Endothelial cell of umbilical vein (primary cell): ENCODE results near the gene PRSS35. TPM values are rescaled to one million over a fixed set of nuclear protein-coding genes. Genes with fewer than 3 reads are reported as not detected.

ENCODE experiments used
- BruUV-seq: library from RNA; stranded (reverse); fragments of 400-500 nt; replicated peaks from 2 replicates; lab custom pipeline; 2021; lab: Mats Ljungman, UMichigan
- CTCF ChIA-PET: fragments of 300-600, 350-600 bp; sonication (Branson Sonifier 250); formaldehyde crosslinking; loops from one replicate; lab custom pipeline; 2021; ENCODE audit warnings: antibody characterized with exemption, inconsistent platforms; lab: Charles Lee
- POLR2A ChIA-PET: fragments of 300-600, 350-600 bp; sonication (Branson Sonifier 250); formaldehyde crosslinking; loops from one replicate; lab custom pipeline; 2021; ENCODE audit warnings: antibody characterized with exemption, inconsistent platforms; lab: Charles Lee
- DNase-seq: peaks from one replicate; pipeline ENCODE4 v3.0.0-alpha.2; 2011; ENCODE audit warnings: low read depth, low spot score
- FAIRE-seq: peaks from 2 replicates; lab custom pipeline; 2011; peaks lifted over from hg19 to GRCh38; lab: Jason Lieb, UNC
- H2AFZ ChIP-seq: 2 replicates; pipeline ENCODE4 v1.6.0; 2012; ENCODE audit warnings: low read depth, low read length, control low read depth, inconsistent platforms
- H3K27ac ChIP-seq: 2 replicates; pipeline ENCODE4 v1.5.1; 2011; ENCODE audit warnings: low read depth, mild to moderate bottlenecking, control low read depth, low read length, moderate library complexity; ENCODE audit not compliant: insufficient read depth
- H3K27me3 ChIP-seq, 2 experiments: 2 replicates each; pipeline versions ENCODE4 v1.6.0 to v1.6.1; 2011; ENCODE audit warnings: low read length in 2 of 2, mixed read lengths in 1 of 2; ENCODE audit not compliant: control insufficient read depth in 2 of 2, insufficient read depth in 2 of 2
- H3K36me3 ChIP-seq, 2 experiments: 2 replicates in 1 of 2; 3 replicates in 1 of 2; pipeline ENCODE4 v1.5.1; 2011; ENCODE audit warnings: low read length in 2 of 2, mild to moderate bottlenecking in 1 of 2, moderate library complexity in 1 of 2; ENCODE audit not compliant: control insufficient read depth in 2 of 2, insufficient read depth in 2 of 2; ENCODE audit errors: extremely low read depth in 1 of 2
- H3K4me1 ChIP-seq: 3 replicates; pipeline ENCODE4 v1.5.1; 2011; ENCODE audit warnings: mild to moderate bottlenecking, low read length; ENCODE audit not compliant: control insufficient read depth, insufficient read depth; ENCODE audit errors: extremely low read depth
- H3K4me2 ChIP-seq: 2 replicates; pipeline ENCODE4 v1.6.1; 2011; ENCODE audit warnings: low read length, control low read depth, mixed read lengths; ENCODE audit not compliant: insufficient read depth
- H3K4me3 ChIP-seq, 3 experiments: fragments of 200-600 bp in 1 of 3; sonication (generic), shearing (Covaris generic) in 1 of 3; replicated peaks in 1 of 3; 2 replicates each; pipeline ENCODE4 v1.5.1; 2011 to 2016; ENCODE audit warnings: control low read depth in 3 of 3, low read length in 3 of 3, mild to moderate bottlenecking in 2 of 3, inconsistent platforms in 1 of 3, low read depth in 1 of 3, moderate library complexity in 1 of 3; ENCODE audit not compliant: insufficient read depth in 1 of 3
- H3K79me2 ChIP-seq: 2 replicates; pipeline ENCODE4 v1.6.0; 2012; ENCODE audit warnings: low read length, inconsistent platforms; ENCODE audit not compliant: control insufficient read depth, insufficient read depth
- H3K9ac ChIP-seq: replicated peaks from 2 replicates; pipeline ENCODE3; 2011; ENCODE audit warnings: low read length, control low read depth; ENCODE audit not compliant: insufficient read depth; ENCODE audit errors: extremely low read depth
- H3K9me1 ChIP-seq: replicated peaks from 3 replicates; pipeline ENCODE4 v1.6.0; 2011; ENCODE audit warnings: mild to moderate bottlenecking, low read length; ENCODE audit not compliant: control insufficient read depth, insufficient read depth; ENCODE audit errors: extremely low read depth
- H3K9me3 ChIP-seq: replicated peaks from 2 replicates; pipeline ENCODE4 v1.5.1; 2012; ENCODE audit warnings: low read length, inconsistent platforms; ENCODE audit not compliant: control insufficient read depth, insufficient read depth
- H4K20me1 ChIP-seq: replicated peaks from 2 replicates; pipeline ENCODE3; 2011; ENCODE audit warnings: mild to moderate bottlenecking, low read length; ENCODE audit not compliant: control insufficient read depth, insufficient read depth; ENCODE audit errors: extremely low read depth
- EZH2 ChIP-seq: IDR thresholded peaks from 2 replicates; pipeline ENCODE4 v1.6.1; 2012; ENCODE audit warnings: borderline replicate concordance, low read depth, mild to moderate bottlenecking, moderate library complexity, low read length, inconsistent platforms; ENCODE audit not compliant: severe bottlenecking
- FOS ChIP-seq: IDR thresholded peaks from 2 replicates; pipeline ENCODE4 v1.6.1; 2011; ENCODE audit warnings: mild to moderate bottlenecking, low read length, moderate library complexity, borderline replicate concordance; ENCODE audit not compliant: insufficient read depth
- GATA2 ChIP-seq: IDR thresholded peaks from 2 replicates; pipeline ENCODE4 v1.7.0; 2011; ENCODE audit warnings: low read depth, mild to moderate bottlenecking, moderate library complexity, mixed read lengths, low read length; ENCODE audit not compliant: insufficient read length, insufficient read depth
- JUN ChIP-seq: IDR thresholded peaks from 2 replicates; pipeline ENCODE4 v1.6.1; 2011; ENCODE audit warnings: borderline replicate concordance, low read depth; ENCODE audit not compliant: insufficient read length, insufficient read depth
- MAX ChIP-seq: IDR thresholded peaks from 2 replicates; pipeline ENCODE4 v1.6.1; 2011; ENCODE audit not compliant: insufficient read depth, insufficient read length
- MYC ChIP-seq: IDR thresholded peaks from one replicate; pipeline ENCODE4 v1.6.1; 2011; ENCODE audit warnings: mild to moderate bottlenecking, low read depth, low read length
- POLR2A ChIP-seq: IDR thresholded peaks from 2 replicates; pipeline ENCODE4 v1.6.1; 2012; ENCODE audit warnings: low read depth, mild to moderate bottlenecking, control low read depth, low read length
- POLR2AphosphoS5 ChIP-seq: IDR thresholded peaks from 2 replicates; pipeline ENCODE4 v1.6.1; 2012; ENCODE audit warnings: low read depth, mild to moderate bottlenecking, control low read depth, low read length, moderate library complexity; ENCODE audit not compliant: insufficient read depth
- dilution Hi-C: fragments of 300-500 bp; cut with MboI; formaldehyde crosslinking; loops from one replicate; pipeline ENCODE4 v1.15.0; 2019; ENCODE audit warnings: low sequenced_read_pairs; ENCODE audit not compliant: extremely low pct_ligation_motif_present
- intact Hi-C: fragments of 100-400 bp; cut with micrococcal nuclease; formaldehyde crosslinking; loops from one replicate; pipeline ENCODE4 v1.10.0; 2022
- polyA plus RNA-seq, 4 experiments: library from polyadenylated mRNA; depleted of rRNA in 3 of 4; stranded (reverse) in 3 of 4; unstranded in 1 of 4; fragments of >200 nt; gene quantifications; 2 replicates each; pipeline versions ENCODE4 v1.2.1 to v1.2.3, GENCODE V29; 2011 to 2012; ENCODE audit warnings: missing spikeins in 1 of 4
- total RNA-seq: library from RNA; stranded (reverse); gene quantifications from 2 replicates; pipeline ENCODE4 v1.2.3, GENCODE V29; 2021
- TF ChIP-seq, protein P1 (sequence below), 2 donors: IDR thresholded peaks; 1 replicate in 1 of 2; 2 replicates in 1 of 2; pipeline ENCODE4 v1.5.1; 2011; ENCODE audit warnings: low read length in 2 of 2, mild to moderate bottlenecking in 2 of 2, moderate library complexity in 2 of 2, control low read depth in 1 of 2, inconsistent platforms in 1 of 2, low read depth in 1 of 2; ENCODE audit not compliant: insufficient read depth in 1 of 2; ENCODE audit errors: extremely low read depth in 1 of 2

PRSS35 gene
- total and polyA plus RNA-seq, 2 donors (not counting 3 experiments of a cell fraction or from before 2014, with no cell fraction given): not detected

DNA sequence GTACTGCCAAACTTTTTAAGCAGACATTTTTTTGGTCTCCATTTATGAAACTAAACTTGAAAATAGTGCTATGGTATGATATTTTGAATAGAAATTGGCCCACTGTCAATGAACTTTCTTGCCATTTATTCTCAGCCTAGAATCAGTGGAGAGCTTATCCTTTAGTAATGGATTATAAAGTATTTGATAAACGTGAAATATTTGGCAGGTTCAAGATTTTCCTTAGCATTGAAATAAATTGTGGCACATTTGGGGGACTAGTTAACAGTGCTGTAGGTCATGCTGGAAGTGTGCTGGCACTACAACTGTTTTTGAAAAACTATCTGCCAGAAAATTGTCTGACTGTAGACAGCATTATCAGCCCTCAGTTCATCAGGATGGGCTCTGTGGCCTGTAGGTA lies 2.1 kb downstream of the PRSS35 start:
- Histone ChIP-seq H3K27me3 (peaks cover 0 to 1% of the 10 kb centered on the region in 2 experiments), H4K20me1 (no peaks in the 10 kb centered on the region), H3K9me3 (no peaks in the 10 kb centered on the region), H3K9me1 (no peaks in the 10 kb centered on the region), H3K4me2 (no peak overlapping the region), H3K4me1 (peaks cover 9% of the 10 kb centered on the region), H3K79me2 (no peaks in the 10 kb centered on the region), H3K9ac (no peak overlapping the region), H3K36me3 (no peaks in the 10 kb centered on the region), H2AFZ (no peak overlapping the region), H3K27ac (no peak overlapping the region), H3K4me3 (no peak overlapping the region)
- FAIRE-seq (no peak), DNase-seq (no peak)
- POLR2A ChIA-PET: no interaction called here
- TF ChIP-seq, protein P1, sequence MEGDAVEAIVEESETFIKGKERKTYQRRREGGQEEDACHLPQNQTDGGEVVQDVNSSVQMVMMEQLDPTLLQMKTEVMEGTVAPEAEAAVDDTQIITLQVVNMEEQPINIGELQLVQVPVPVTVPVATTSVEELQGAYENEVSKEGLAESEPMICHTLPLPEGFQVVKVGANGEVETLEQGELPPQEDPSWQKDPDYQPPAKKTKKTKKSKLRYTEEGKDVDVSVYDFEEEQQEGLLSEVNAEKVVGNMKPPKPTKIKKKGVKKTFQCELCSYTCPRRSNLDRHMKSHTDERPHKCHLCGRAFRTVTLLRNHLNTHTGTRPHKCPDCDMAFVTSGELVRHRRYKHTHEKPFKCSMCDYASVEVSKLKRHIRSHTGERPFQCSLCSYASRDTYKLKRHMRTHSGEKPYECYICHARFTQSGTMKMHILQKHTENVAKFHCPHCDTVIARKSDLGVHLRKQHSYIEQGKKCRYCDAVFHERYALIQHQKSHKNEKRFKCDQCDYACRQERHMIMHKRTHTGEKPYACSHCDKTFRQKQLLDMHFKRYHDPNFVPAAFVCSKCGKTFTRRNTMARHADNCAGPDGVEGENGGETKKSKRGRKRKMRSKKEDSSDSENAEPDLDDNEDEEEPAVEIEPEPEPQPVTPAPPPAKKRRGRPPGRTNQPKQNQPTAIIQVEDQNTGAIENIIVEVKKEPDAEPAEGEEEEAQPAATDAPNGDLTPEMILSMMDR (IDR thresholded peaks at IDR 0.05; ENCODE audit: extremely low read depth in 1 of 2, insufficient read depth in 1 of 2, low read depth in 1 of 2, low read length in 2 of 2): no peak
- TF ChIP-seq GATA2 (no peak), MYC (no peak), EZH2 (no peak), POLR2AphosphoS5 (no peak), MAX (no peak), POLR2A (no peak), FOS (no peak), JUN (no peak)
- BruUV-seq: no TSS peak
- CTCF ChIA-PET: interaction anchor here (0.6 to 7.0 kb wide), 31 partner anchors 9 to 1262 kb away, joined by 3 to 319 read pairs (median 4); partner anchors contain the start of genes DOP1A and UBE3D
- dilution Hi-C loops: loop anchor here (25.0 kb wide), 2 partner anchors 302 to 427 kb away; no protein-coding TSS in a partner anchor
- intact Hi-C loops: loop anchor here (5.0 kb wide), 2 partner anchors 82 to 1267 kb away; partner anchors contain the start of genes IBTK and ME1
